ENCODE results near the gene NRP1. TPM values are rescaled to one million over a fixed set of nuclear protein-coding genes. Genes with fewer than 3 reads are reported as not detected.

The NRP1 gene
- polyA plus RNA-seq, 3 donors = 1.1 to 1.7 (median 1.3) TPM

DNA sequence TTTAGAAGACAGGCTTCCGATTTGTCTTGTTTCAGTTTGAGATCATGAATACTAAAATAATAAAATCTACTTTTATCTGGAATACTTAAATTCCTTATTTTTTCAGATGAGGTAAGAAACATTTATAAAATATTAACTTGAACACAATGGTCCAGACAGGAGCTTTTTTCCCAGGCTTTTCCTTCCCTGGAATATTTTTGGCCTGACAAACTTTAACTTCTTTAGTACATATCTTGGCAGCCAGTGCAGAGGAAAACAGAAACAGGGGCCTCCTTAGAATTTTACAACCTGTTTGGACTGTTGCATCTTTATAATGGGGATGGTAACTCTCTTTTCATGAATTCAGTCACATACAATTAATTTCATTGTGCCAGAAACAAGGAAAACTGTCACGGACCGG, 41.4 kb downstream of the NRP1 start:
- intact Hi-C loops (cut with micrococcal nuclease) = no loop called here
- H3K36me3 ChIP-seq (replicated peaks in 1 of 2; ENCODE audit: control insufficient read depth in 1 of 2, insufficient read depth in 2 of 2, low read length in 2 of 2) = no peaks in the 10 kb centered on the region
- H3K4me2 ChIP-seq (replicated peaks; ENCODE audit: extremely low read depth, low read length, poor library complexity, severe bottlenecking) = no peak overlapping the region
- Mint-ChIP-seq H3K4me1 (no peaks in the 10 kb centered on the region), H3K4me3 (no peak overlapping the region), H3K27ac (no peak overlapping the region), H3K9me3 (peaks cover 0 to 1% (median 0%) of the 10 kb centered on the region in 7 donors), H3K27me3 (ENCODE audit: low read depth in 3 of 3) (peaks cover 0 to 8% (median 2%) of the 10 kb centered on the region in 3 donors), H3K36me3 (no peaks in the 10 kb centered on the region)
- no peaks in the 10 kb centered on the region for H3K27me3 ChIP-seq (ENCODE audit: control insufficient read depth in 2 of 2, insufficient read depth in 2 of 2, low read length in 2 of 2)
- DNase-seq = no peak
- no peak overlapping the region for H2AFZ ChIP-seq (ENCODE audit: insufficient read depth, low read depth, low read length, poor library complexity, severe bottlenecking)
- H3K9ac ChIP-seq (ENCODE audit: insufficient read depth, low read length, poor library complexity, severe bottlenecking) = no peak overlapping the region
- no peaks in the 10 kb centered on the region for H3K4me1 ChIP-seq (ENCODE audit: control insufficient read depth in 1 of 2, insufficient read depth in 2 of 2, low read length in 2 of 2)
- no peaks in the 10 kb centered on the region for H4K20me1 ChIP-seq (ENCODE audit: insufficient read depth, low read length)
- H3K4me3 ChIP-seq (replicated peaks in 1 of 3; ENCODE audit: low read depth in 2 of 3, low read length in 3 of 3) = no peak overlapping the region
- H3K79me2 ChIP-seq (ENCODE audit: insufficient read depth, low read length) = no peaks in the 10 kb centered on the region
- no peak for TF ChIP-seq CTCF (IDR thresholded peaks at IDR 0.05)
- WGBS (ENCODE audit: insufficient coverage) = no CpG with 5 or more reads among the region's 3 CpGs
- H3K27ac ChIP-seq (ENCODE audit: low read depth in 1 of 2, low read length in 2 of 2) = no peak overlapping the region
- no peaks in the 10 kb centered on the region for H3K9me3 ChIP-seq (replicated peaks in 1 of 2; ENCODE audit: control insufficient read depth in 1 of 2, insufficient read depth in 1 of 2, low read length in 2 of 2)

GRCh38 chr10:33291053-33291592, 43.3 kb downstream of the NRP1 start:
- no peaks in the 10 kb centered on the region for H3K4me1 Mint-ChIP-seq
- Histone ChIP-seq H3K79me2 (ENCODE audit: insufficient read depth, low read length) (no peaks in the 10 kb centered on the region), H3K4me1 (ENCODE audit: control insufficient read depth in 1 of 2, insufficient read depth in 2 of 2, low read length in 2 of 2) (no peaks in the 10 kb centered on the region), H3K9ac (ENCODE audit: insufficient read depth, low read length, poor library complexity, severe bottlenecking) (no peak overlapping the region), H4K20me1 (ENCODE audit: insufficient read depth, low read length) (no peaks in the 10 kb centered on the region), H3K27me3 (ENCODE audit: control insufficient read depth in 2 of 2, insufficient read depth in 2 of 2, low read length in 2 of 2) (no peaks in the 10 kb centered on the region), H3K27ac (ENCODE audit: low read depth in 1 of 2, low read length in 2 of 2) (no peak overlapping the region), H3K9me3 (replicated peaks in 1 of 2; ENCODE audit: control insufficient read depth in 1 of 2, insufficient read depth in 1 of 2, low read length in 2 of 2) (no peaks in the 10 kb centered on the region), H2AFZ (ENCODE audit: insufficient read depth, low read depth, low read length, poor library complexity, severe bottlenecking) (no peak overlapping the region), H3K36me3 (replicated peaks in 1 of 2; ENCODE audit: control insufficient read depth in 1 of 2, insufficient read depth in 2 of 2, low read length in 2 of 2) (no peaks in the 10 kb centered on the region), H3K4me2 (replicated peaks; ENCODE audit: extremely low read depth, low read length, poor library complexity, severe bottlenecking) (no peak overlapping the region), H3K4me3 (replicated peaks in 1 of 3; ENCODE audit: low read depth in 2 of 3, low read length in 3 of 3) (no peak overlapping the region)
- no peak overlapping the region for H3K4me3 Mint-ChIP-seq
- peaks cover 0 to 8% (median 2%) of the 10 kb centered on the region in 3 donors for H3K27me3 Mint-ChIP-seq (ENCODE audit: low read depth in 3 of 3)
- no peak overlapping the region for H3K27ac Mint-ChIP-seq
- H3K36me3 Mint-ChIP-seq = no peaks in the 10 kb centered on the region
- peaks cover 0 to 1% (median 0%) of the 10 kb centered on the region in 7 donors for H3K9me3 Mint-ChIP-seq
- no peak for DNase-seq
- WGBS (ENCODE audit: insufficient coverage) = no CpG with 5 or more reads among the region's 5 CpGs
- TF ChIP-seq CTCF (IDR thresholded peaks at IDR 0.05) = no peak
- intact Hi-C loops (cut with micrococcal nuclease) = no loop called here
